GM12872 (cell line): ENCODE data around the gene GPR27.

Experiments
- TF ChIP-seq, protein P1 (sequence below): IDR thresholded peaks from 3 replicates; pipeline ENCODE4 v1.5.1; 2011; ENCODE audit warnings: low read depth, mild to moderate bottlenecking, low read length, moderate library complexity; ENCODE audit not compliant: insufficient read depth

Gene GPR27

DNA sequence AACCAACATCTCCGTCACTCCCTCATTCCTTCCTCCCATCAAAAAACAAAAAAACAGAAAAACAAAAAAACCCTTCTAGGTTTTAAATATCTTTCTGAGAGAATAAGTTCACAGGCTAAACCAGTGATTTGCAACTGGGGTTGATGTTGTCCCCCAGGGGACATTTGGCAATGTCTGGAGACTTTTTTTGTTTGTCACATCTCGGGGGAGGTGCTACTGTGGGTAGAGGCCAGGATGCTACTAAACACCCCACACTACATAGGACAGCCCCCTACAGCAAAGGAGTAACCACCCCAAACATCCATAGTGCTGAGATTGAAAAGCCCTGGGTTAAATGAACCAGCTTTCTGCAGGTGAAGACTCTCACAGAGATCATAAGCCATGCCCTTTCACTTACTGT lies 48.3 kb downstream of the GPR27 start:
- TF ChIP-seq, protein P1, sequence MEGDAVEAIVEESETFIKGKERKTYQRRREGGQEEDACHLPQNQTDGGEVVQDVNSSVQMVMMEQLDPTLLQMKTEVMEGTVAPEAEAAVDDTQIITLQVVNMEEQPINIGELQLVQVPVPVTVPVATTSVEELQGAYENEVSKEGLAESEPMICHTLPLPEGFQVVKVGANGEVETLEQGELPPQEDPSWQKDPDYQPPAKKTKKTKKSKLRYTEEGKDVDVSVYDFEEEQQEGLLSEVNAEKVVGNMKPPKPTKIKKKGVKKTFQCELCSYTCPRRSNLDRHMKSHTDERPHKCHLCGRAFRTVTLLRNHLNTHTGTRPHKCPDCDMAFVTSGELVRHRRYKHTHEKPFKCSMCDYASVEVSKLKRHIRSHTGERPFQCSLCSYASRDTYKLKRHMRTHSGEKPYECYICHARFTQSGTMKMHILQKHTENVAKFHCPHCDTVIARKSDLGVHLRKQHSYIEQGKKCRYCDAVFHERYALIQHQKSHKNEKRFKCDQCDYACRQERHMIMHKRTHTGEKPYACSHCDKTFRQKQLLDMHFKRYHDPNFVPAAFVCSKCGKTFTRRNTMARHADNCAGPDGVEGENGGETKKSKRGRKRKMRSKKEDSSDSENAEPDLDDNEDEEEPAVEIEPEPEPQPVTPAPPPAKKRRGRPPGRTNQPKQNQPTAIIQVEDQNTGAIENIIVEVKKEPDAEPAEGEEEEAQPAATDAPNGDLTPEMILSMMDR, result no peak

DNA sequence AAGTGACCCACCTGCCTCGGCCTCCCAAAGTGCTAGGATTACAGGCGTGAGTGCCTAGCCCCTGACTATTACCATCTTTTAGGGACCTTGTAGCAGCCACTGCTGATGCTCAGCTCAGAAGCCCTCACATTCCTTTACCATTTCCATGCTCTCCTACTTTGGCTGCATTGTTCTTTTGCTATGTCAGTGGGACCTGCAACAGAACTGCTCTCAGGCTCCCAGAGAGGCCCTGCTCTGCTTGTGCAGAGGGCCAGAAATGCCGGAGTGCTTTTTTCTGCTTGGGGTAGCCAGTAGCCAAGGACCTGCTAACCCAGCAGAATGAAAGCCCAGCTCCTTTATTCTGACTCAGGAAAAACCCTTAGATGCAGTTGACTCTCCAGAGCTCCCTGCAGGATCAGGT lies 49.6 kb downstream of the GPR27 start:
- TF ChIP-seq, protein P1, result no peak

DNA sequence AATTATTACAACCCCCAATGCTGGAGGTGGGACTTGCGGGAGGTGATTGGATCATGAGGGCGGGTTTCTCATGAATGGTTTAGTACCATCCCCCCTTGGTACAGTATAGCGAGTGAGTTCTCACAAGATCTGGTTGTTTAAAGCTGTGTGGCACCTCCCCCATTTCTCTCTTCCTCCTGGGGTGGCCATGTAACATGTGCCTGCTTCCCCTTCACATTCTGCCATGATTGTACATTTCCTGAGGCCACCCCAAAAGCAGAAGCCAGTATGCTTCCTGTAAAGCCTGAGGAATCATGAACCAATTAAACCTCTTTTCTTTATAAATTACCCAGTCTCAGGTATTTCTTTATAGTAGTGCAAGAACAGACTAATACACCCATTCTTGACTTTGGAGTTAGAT lies 51.5 kb downstream of the GPR27 start:
- TF ChIP-seq, protein P1, result no peak

DNA sequence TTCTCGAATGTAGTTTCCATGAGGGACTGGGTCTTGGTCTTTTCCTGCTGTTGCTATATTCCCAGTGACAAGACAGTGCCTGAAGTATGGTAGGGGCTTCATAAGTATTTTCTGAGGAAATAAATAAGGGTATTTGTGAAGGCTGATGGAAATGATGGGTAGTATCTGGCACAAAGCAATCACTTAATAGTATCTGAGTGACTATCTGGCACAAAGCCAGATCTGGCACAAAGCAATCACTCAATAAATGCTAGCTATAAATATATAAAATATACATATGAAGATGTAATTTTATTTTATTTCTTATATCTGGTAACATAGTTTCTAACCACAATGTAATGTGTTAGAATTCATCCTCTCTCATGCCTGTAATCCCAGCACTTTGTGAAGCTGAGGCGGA lies 52.0 kb downstream of the GPR27 start:
- TF ChIP-seq, protein P1, result no peak
